ENCODE results near the gene FIS1.

- TF ChIP-seq CTCF (conservative IDR thresholded peaks at IDR 0.05) (no peak), ZFX (IDR thresholded peaks at IDR 0.05) (no peak)
Measured at GRCh38 chr7:101195884-101196283, 49.0 kb downstream of the FIS1 start.
